Measurements from ENCODE around the gene GRM8.
"Not testable (repeated sequence)": the region's sequence is repeated elsewhere in the genome, so short reads cannot be mapped to it uniquely, and the experiment has no call there.

Gene GRM8

GRCh38 chr7:126696256-126697038 lies 556.3 kb downstream of the GRM8 start:
- FAIRE-seq (peak; percentile 92), DNase-seq (ENCODE audit: extremely low spot score, insufficient read length, low read depth) (no peak)

GRCh38 chr7:126690848-126691751 lies 561.6 kb downstream of the GRM8 start:
- DNase-seq (ENCODE audit: extremely low spot score, insufficient read length, low read depth) (no peak), FAIRE-seq (no peak)

- DNase-seq (ENCODE audit: extremely low spot score, insufficient read length, low read depth): no peak
- no peak for FAIRE-seq
These were observed 562.6 kb downstream of the GRM8 start for GRCh38 chr7:126690104-126690503.

GRCh38 chr7:126689037-126689436 lies 563.7 kb downstream of the GRM8 start:
- DNase-seq (ENCODE audit: extremely low spot score, insufficient read length, low read depth) (no peak), FAIRE-seq (no peak)

GRCh38 chr7:126686474-126686873 lies 566.3 kb downstream of the GRM8 start:
- DNase-seq (ENCODE audit: extremely low spot score, insufficient read length, low read depth) (no peak), FAIRE-seq (no peak)

- FAIRE-seq: no peak
- no peak for DNase-seq (ENCODE audit: extremely low spot score, insufficient read length, low read depth)
These were observed 567.1 kb downstream of the GRM8 start for GRCh38 chr7:126685596-126685995.

- DNase-seq (ENCODE audit: extremely low spot score, insufficient read length, low read depth) (no peak), FAIRE-seq (no peak)
These were observed 567.6 kb downstream of the GRM8 start for GRCh38 chr7:126685018-126685573.

- no peak for FAIRE-seq
These were observed 570.6 kb downstream of the GRM8 start for GRCh38 chr7:126682176-126682575.

GRCh38 chr7:126668762-126669161 lies 584.0 kb downstream of the GRM8 start:
- FAIRE-seq; DNase-seq (ENCODE audit: extremely low spot score, insufficient read length, low read depth): not testable (repeated sequence)

More at GRCh38 chr7:126682176-126682575, 570.6 kb downstream of the GRM8 start:
- no peak for DNase-seq (ENCODE audit: extremely low spot score, insufficient read length, low read depth)

GRCh38 chr7:126668367-126668752 lies 584.4 kb downstream of the GRM8 start:
- FAIRE-seq (no peak), DNase-seq (ENCODE audit: extremely low spot score, insufficient read length, low read depth) (no peak)

- no peak for DNase-seq (ENCODE audit: extremely low spot score, insufficient read length, low read depth)
- FAIRE-seq: no peak
These were observed 584.9 kb downstream of the GRM8 start for GRCh38 chr7:126667742-126668366.

GRCh38 chr7:126662856-126663255 lies 589.9 kb downstream of the GRM8 start:
- FAIRE-seq: peak; percentile 44

GRCh38 chr7:126659124-126659523 lies 593.6 kb downstream of the GRM8 start:
- FAIRE-seq: no peak

More at GRCh38 chr7:126662856-126663255, 589.9 kb downstream of the GRM8 start:
- no peak for DNase-seq (ENCODE audit: extremely low spot score, insufficient read length, low read depth)

GRCh38 chr7:126658684-126659083 lies 594.1 kb downstream of the GRM8 start:
- DNase-seq (ENCODE audit: extremely low spot score, insufficient read length, low read depth) (no peak), FAIRE-seq (no peak)

More at GRCh38 chr7:126659124-126659523, 593.6 kb downstream of the GRM8 start:
- peak; percentile 15 for DNase-seq (ENCODE audit: extremely low spot score, insufficient read length, low read depth)

- DNase-seq (ENCODE audit: extremely low spot score, insufficient read length, low read depth): peak; percentile 22
These were observed 595.0 kb downstream of the GRM8 start for GRCh38 chr7:126657599-126658358.

GRCh38 chr7:126657137-126657536 lies 595.6 kb downstream of the GRM8 start:
- peak; percentile 50 for FAIRE-seq
- DNase-seq (ENCODE audit: extremely low spot score, insufficient read length, low read depth): no peak

More at GRCh38 chr7:126657599-126658358, 595.0 kb downstream of the GRM8 start:
- FAIRE-seq: peak; percentile 95

GRCh38 chr7:126656165-126656564 lies 596.6 kb downstream of the GRM8 start:
- DNase-seq (ENCODE audit: extremely low spot score, insufficient read length, low read depth): no peak
- no peak for FAIRE-seq

- FAIRE-seq (no peak), DNase-seq (ENCODE audit: extremely low spot score, insufficient read length, low read depth) (no peak)
These were observed 615.2 kb downstream of the GRM8 start for GRCh38 chr7:126637538-126637937.

GRCh38 chr7:126635545-126635944 lies 617.2 kb downstream of the GRM8 start:
- DNase-seq (ENCODE audit: extremely low spot score, insufficient read length, low read depth) (no peak), FAIRE-seq (no peak)

All from GM18507 (cell line).